HCT116 (cell line): ENCODE measurements around the gene APC2. TPM values are rescaled to one million over a fixed set of nuclear protein-coding genes. Genes with fewer than 3 reads are reported as not detected.

Experiments used
- ATAC-seq: fragments of 200-7000 bp; cut with Tn5 transposase; 2 replicates; pipeline ENCODE4 v1.9.1; 2020; ENCODE audit warnings: mild to moderate bottlenecking, moderate library complexity
- BruUV-seq: library from RNA; stranded (reverse); fragments of 400-500 nt; replicated peaks from 2 replicates; lab custom pipeline; 2021; lab: Mats Ljungman, UMichigan
- CTCF ChIA-PET: fragments of 300-600 bp; sonication (Branson Sonifier 250); formaldehyde crosslinking; loops from one replicate; lab custom pipeline; 2021; ENCODE audit warnings: antibody characterized with exemption; lab: Charles Lee
- POLR2A ChIA-PET: fragments of 300-600, 350-600 bp; sonication (Branson Sonifier 250); formaldehyde crosslinking; loops from one replicate; lab custom pipeline; 2021; ENCODE audit warnings: antibody characterized with exemption; lab: Charles Lee
- RAD21 ChIA-PET, 2 experiments: fragments of 300-600 bp; sonication (Branson Sonifier 250); formaldehyde crosslinking; loops; one replicate each; lab custom pipeline; 2023; ENCODE audit warnings: low total read pairs in 2 of 2; ENCODE audit not compliant: uncharacterized antibody in 2 of 2, unreplicated experiment in 2 of 2, low non-redundant PET in 1 of 2; lab: Charles Lee
- DNase-seq: peaks from one replicate; pipeline ENCODE4 v3.0.0-alpha.2; 2010; ENCODE audit warnings: low read depth, low spot score
- H2AFZ ChIP-seq: fragments of 200-600 bp; shearing (Covaris generic), sonication (generic); 2 replicates; pipeline ENCODE4 v1.6.1; 2017; ENCODE audit warnings: low read depth, mixed run types, mixed read lengths, antibody characterized with exemption, low read length; ENCODE audit not compliant: poor library complexity, severe bottlenecking
- H3K27ac ChIP-seq: 2 replicates; pipeline ENCODE4 v1.5.1; 2012; ENCODE audit warnings: low read depth, low read length
- H3K27me3 ChIP-seq: fragments of 200-600 bp; sonication (generic); 2 replicates; pipeline ENCODE4 v1.6.1; 2016; ENCODE audit warnings: mixed run types, low read length, mixed read lengths; ENCODE audit not compliant: insufficient read depth
- H3K36me3 ChIP-seq, 2 experiments: fragments of 200-500 bp in 1 of 2; fragments of 200-600 bp in 1 of 2; sonication (Bioruptor generic) in 1 of 2; sonication (generic) in 1 of 2; 2 replicates each; pipeline versions ENCODE4 v1.5.1 to v1.6.1; 2014 to 2016; ENCODE audit warnings: low read length in 2 of 2, inconsistent platforms in 1 of 2, mixed read lengths in 1 of 2, mixed run types in 1 of 2; ENCODE audit not compliant: insufficient read depth in 2 of 2, control insufficient read depth in 1 of 2
- H3K4me1 ChIP-seq, 2 experiments: fragments of 200-600 bp in 1 of 2; sonication (generic) in 1 of 2; 2 replicates each; pipeline versions ENCODE4 v1.5.1 to v1.6.1; 2012 to 2017; ENCODE audit warnings: low read length in 2 of 2, inconsistent platforms in 1 of 2, mild to moderate bottlenecking in 1 of 2, mixed read lengths in 1 of 2, mixed run types in 1 of 2, moderate library complexity in 1 of 2; ENCODE audit not compliant: insufficient read depth in 2 of 2, control insufficient read depth in 1 of 2
- H3K4me2 ChIP-seq: fragments of 200-600 bp; sonication (generic); 2 replicates; pipeline ENCODE4 v1.6.1; 2017; ENCODE audit warnings: mixed run types, low read length, mixed read lengths
- H3K4me3 ChIP-seq, 2 experiments: fragments of 200-600 bp in 1 of 2; sonication (generic) in 1 of 2; replicated peaks in 1 of 2; 2 replicates each; pipeline ENCODE4 v1.5.1; 2011 to 2016; ENCODE audit warnings: low read length in 2 of 2, control low read depth in 1 of 2, low read depth in 1 of 2, mild to moderate bottlenecking in 1 of 2, mixed read lengths in 1 of 2, mixed run types in 1 of 2
- H3K79me2 ChIP-seq: fragments of 200-600 bp; sonication (generic); 2 replicates; pipeline ENCODE4 v1.6.1; 2017; ENCODE audit warnings: mild to moderate bottlenecking, mixed run types, low read length, moderate library complexity, mixed read lengths; ENCODE audit not compliant: insufficient read depth
- H3K9ac ChIP-seq: fragments of 200-600 bp; sonication (generic); 2 replicates; pipeline ENCODE4 v1.6.1; 2016; ENCODE audit warnings: low read length, mixed read lengths
- H3K9me2 ChIP-seq: fragments of 200-600 bp; sonication (generic), shearing (Covaris generic); 2 replicates; pipeline ENCODE4 v1.6.1; 2017; ENCODE audit warnings: mixed run types, mild to moderate bottlenecking, moderate library complexity; ENCODE audit not compliant: insufficient read depth
- H3K9me3 ChIP-seq, 2 experiments: fragments of 200-500 bp in 1 of 2; fragments of 200-600 bp in 1 of 2; sonication (Bioruptor generic) in 1 of 2; sonication (generic) in 1 of 2; 2 replicates each; pipeline ENCODE4 v1.6.1; 2014 to 2017; ENCODE audit warnings: low read length in 2 of 2, mixed read lengths in 2 of 2, inconsistent platforms in 1 of 2, low read depth in 1 of 2, mild to moderate bottlenecking in 1 of 2, mixed run types in 1 of 2, moderate library complexity in 1 of 2; ENCODE audit not compliant: control insufficient read depth in 1 of 2, insufficient read depth in 1 of 2
- H4K20me1 ChIP-seq: fragments of 200-600 bp; sonication (generic), shearing (Covaris generic); 2 replicates; pipeline ENCODE4 v1.6.1; 2017; ENCODE audit warnings: mixed run types, mild to moderate bottlenecking, moderate library complexity; ENCODE audit not compliant: insufficient read depth
- EGR1 ChIP-seq: IDR thresholded peaks from 2 replicates; pipeline ENCODE4 v1.6.1; 2012; ENCODE audit warnings: low read depth
- ELF1 ChIP-seq: IDR thresholded peaks from 2 replicates; pipeline ENCODE4 v1.6.1; 2012; ENCODE audit warnings: low read depth, borderline replicate concordance
- EZH2 ChIP-seq: fragments of 200-600 bp; sonication (generic); IDR thresholded peaks from 2 replicates; pipeline ENCODE4 v1.6.1; 2017; ENCODE audit warnings: antibody characterized with exemption, mixed run types
- POLR2A ChIP-seq: IDR thresholded peaks from 2 replicates; pipeline ENCODE4 v1.7.0; 2011; ENCODE audit warnings: borderline replicate concordance; ENCODE audit not compliant: insufficient read depth, insufficient read length; ENCODE audit errors: extremely low read depth
- RAD21 ChIP-seq: IDR thresholded peaks from 2 replicates; pipeline ENCODE4 v1.6.1; 2012; ENCODE audit warnings: low read depth, mild to moderate bottlenecking
- SIN3A ChIP-seq: IDR thresholded peaks from 2 replicates; pipeline ENCODE4 v1.6.1; 2012; ENCODE audit warnings: low read depth
- SRF ChIP-seq: IDR thresholded peaks from 2 replicates; pipeline ENCODE4 v1.6.1; 2012; ENCODE audit warnings: low read depth
- YY1 ChIP-seq: IDR thresholded peaks from 2 replicates; pipeline ENCODE4 v1.6.1; 2011; ENCODE audit warnings: low read length, low read depth, moderate library complexity, mild to moderate bottlenecking; ENCODE audit not compliant: insufficient replicate concordance; ENCODE audit errors: extremely low read depth
- ZFX ChIP-seq: fragments of 450-650 bp; IDR thresholded peaks from 2 replicates; pipeline ENCODE4 v1.6.1; 2017
- ZNF274 ChIP-seq: fragments of 200-500 bp; sonication (Bioruptor generic); IDR thresholded peaks from 2 replicates; pipeline ENCODE4 v1.6.1; 2014; ENCODE audit warnings: mild to moderate bottlenecking, low read depth, low read length, inconsistent platforms
- intact Hi-C: fragments of 100-400 bp; cut with micrococcal nuclease; formaldehyde crosslinking; loops from 2 replicates; pipeline ENCODE4 v1.10.0; 2022
- total RNA-seq: library from RNA; stranded (reverse); gene quantifications from one replicate; pipeline ENCODE4 v1.2.1, GENCODE V29; 2021; ENCODE audit not compliant: unreplicated experiment
- TF ChIP-seq, protein P1 (sequence below): IDR thresholded peaks from 2 replicates; pipeline ENCODE4 v1.6.1; 2012
- TF ChIP-seq, protein P2 (sequence below), 3 experiments: fragments of 200-600 bp in 1 of 3; sonication (generic) in 1 of 3; IDR thresholded peaks in 2 of 3; conservative IDR thresholded peaks in 1 of 3; 2 replicates each; pipeline ENCODE4 v1.5.1; 2012 to 2017; ENCODE audit warnings: low read depth in 2 of 3, low read length in 2 of 3, antibody characterized with exemption in 1 of 3, borderline replicate concordance in 1 of 3, control low read depth in 1 of 3, mild to moderate bottlenecking in 1 of 3, mixed read lengths in 1 of 3, mixed run types in 1 of 3, moderate library complexity in 1 of 3; ENCODE audit not compliant: insufficient read depth in 1 of 3
- TF ChIP-seq, protein P3 (sequence below): IDR thresholded peaks from 2 replicates; pipeline ENCODE4 v1.6.1; 2012

The APC2 gene
- total RNA-seq, 1 experiment from 2014 or later = 1.6 TPM

DNA sequence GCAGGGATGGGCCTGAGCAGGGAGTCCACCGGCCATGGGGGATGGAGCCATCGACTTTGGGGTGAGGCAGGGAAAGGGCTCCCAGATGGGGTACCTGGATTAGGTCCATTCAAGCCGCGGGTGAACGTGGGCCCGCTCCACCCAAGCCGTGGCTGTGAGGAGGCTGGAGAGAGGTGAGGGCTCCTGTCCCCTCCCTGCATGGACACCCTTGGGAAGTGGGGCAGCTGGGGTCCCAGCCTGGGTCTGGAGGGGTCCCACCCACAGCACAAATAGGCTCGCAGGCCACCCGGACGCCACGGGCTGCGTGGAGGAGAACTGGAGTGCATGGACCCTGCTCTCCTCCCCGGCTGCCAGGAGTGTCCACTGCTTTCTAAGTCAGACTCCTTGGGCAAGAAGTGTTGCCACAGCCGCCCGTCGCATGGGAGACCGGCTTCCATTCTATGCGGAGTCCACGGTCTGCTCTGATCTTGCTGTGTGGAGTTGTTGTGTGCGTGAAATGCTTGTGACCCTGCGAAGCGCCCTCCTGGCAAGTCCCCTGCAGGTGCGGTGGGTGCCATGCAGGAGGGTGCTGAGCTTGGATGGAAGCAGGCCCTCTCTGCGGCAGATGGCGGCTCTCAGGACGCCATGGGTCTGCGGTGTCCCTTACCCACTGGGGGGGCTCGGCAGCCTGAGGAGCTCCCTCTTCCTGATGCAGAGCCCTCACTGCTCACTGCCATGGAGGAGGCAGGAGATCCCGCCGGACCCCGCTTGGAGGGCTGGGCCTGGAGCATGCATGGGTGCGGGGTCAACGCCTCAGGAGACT, 40.5 kb upstream of the APC2 start (continued):
- no peak for TF ChIP-seq ZFX
- TF ChIP-seq SIN3A = no peak
- TF ChIP-seq, protein P1, sequence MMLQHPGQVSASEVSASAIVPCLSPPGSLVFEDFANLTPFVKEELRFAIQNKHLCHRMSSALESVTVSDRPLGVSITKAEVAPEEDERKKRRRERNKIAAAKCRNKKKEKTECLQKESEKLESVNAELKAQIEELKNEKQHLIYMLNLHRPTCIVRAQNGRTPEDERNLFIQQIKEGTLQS = no peak
- TF ChIP-seq YY1 = no peak
- TF ChIP-seq ELF1 = no peak
- no peak for TF ChIP-seq EZH2

DNA sequence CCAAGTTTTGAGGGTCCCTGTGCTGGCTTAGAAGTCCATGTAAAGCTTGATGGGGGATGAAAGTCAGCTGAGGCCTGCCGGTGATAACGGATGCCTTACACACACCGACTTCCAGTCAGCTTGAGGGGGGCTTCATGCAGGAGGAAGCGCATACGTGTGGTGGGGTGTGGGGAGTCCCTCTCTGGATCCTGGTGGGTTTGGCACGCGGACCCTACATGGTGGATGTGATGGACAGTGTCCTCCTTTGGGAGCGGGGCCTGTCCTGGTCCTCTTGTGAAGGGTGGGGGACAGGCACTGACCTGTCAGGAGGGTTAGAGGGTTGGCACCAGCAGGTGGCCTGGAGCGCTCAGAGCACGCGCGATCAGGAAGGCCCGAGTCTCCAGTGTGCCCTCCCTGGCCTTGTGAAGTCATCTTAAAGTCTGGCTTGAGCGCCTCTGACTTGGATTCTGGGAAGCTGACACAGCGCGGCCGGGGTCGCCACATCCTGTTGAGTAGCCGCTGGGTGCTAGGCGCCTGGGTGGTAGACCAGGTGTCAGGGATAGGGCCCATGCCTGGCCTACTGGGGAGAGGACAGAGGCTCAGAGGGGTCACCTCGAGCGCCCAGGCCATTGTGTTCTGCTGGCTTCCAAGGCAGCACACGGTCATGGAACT, 39.7 kb upstream of the APC2 start:
- Histone ChIP-seq H3K36me3 (peaks cover 2 to 46% of the 10 kb centered on the region in 2 experiments; a peak in 2 of 4 replicates), H3K4me3 (no peak overlapping the region), H3K27ac (peak overlapping the region; percentile 98; the same call in 1 of the 2 replicates)
- no peak for ATAC-seq
- intact Hi-C loops = no loop called here
- TF ChIP-seq EGR1 (no peak), ELF1 (no peak), SIN3A (no peak), RAD21 (no peak), ZNF274 (no peak), SRF (no peak), POLR2A (no peak), YY1 (no peak)
- TF ChIP-seq, protein P2, sequence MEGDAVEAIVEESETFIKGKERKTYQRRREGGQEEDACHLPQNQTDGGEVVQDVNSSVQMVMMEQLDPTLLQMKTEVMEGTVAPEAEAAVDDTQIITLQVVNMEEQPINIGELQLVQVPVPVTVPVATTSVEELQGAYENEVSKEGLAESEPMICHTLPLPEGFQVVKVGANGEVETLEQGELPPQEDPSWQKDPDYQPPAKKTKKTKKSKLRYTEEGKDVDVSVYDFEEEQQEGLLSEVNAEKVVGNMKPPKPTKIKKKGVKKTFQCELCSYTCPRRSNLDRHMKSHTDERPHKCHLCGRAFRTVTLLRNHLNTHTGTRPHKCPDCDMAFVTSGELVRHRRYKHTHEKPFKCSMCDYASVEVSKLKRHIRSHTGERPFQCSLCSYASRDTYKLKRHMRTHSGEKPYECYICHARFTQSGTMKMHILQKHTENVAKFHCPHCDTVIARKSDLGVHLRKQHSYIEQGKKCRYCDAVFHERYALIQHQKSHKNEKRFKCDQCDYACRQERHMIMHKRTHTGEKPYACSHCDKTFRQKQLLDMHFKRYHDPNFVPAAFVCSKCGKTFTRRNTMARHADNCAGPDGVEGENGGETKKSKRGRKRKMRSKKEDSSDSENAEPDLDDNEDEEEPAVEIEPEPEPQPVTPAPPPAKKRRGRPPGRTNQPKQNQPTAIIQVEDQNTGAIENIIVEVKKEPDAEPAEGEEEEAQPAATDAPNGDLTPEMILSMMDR (IDR thresholded peaks at IDR 0.05 in 2 of 3, conservative IDR thresholded peaks at IDR 0.05 in 1 of 3; ENCODE audit: borderline replicate concordance in 1 of 3, insufficient read depth in 1 of 3, low read depth in 2 of 3, low read length in 2 of 3) = no peak
- TF ChIP-seq, protein P3, sequence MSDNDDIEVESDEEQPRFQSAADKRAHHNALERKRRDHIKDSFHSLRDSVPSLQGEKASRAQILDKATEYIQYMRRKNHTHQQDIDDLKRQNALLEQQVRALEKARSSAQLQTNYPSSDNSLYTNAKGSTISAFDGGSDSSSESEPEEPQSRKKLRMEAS = no peak
- TF ChIP-seq, all 23 proteins: peak for 0
- Histone ChIP-seq H4K20me1 (peaks cover 38% of the 10 kb centered on the region; the same call in 1 of the 2 replicates), H3K9me3 (no peaks in the 10 kb centered on the region), H3K9ac (peak overlapping the region; percentile 99), H3K9me2 (no peaks in the 10 kb centered on the region), H2AFZ (no peak overlapping the region), H3K4me2 (peak overlapping the region; percentile 78), H3K4me1 (peaks cover 29 to 67% of the 10 kb centered on the region in 2 experiments), H3K79me2 (peaks cover 76% of the 10 kb centered on the region), H3K27me3 (no peaks in the 10 kb centered on the region)
- no peak for DNase-seq
- ChIA-PET RAD21 (no interaction called here), CTCF (no interaction called here), POLR2A (interaction anchor here (1.3 kb wide), 1 partner anchor 141 kb away, joined by 4 read pairs; the partner anchor contains the start of gene CIRBP)
- BruUV-seq = no TSS peak
